ENCODE results near the gene FNIP2. TPM values are rescaled to one million over a fixed set of nuclear protein-coding genes. Genes with fewer than 3 reads are reported as not detected.

The FNIP2 gene
- total RNA-seq, 1 donor from 2014 or later: 36.5 TPM

DNA sequence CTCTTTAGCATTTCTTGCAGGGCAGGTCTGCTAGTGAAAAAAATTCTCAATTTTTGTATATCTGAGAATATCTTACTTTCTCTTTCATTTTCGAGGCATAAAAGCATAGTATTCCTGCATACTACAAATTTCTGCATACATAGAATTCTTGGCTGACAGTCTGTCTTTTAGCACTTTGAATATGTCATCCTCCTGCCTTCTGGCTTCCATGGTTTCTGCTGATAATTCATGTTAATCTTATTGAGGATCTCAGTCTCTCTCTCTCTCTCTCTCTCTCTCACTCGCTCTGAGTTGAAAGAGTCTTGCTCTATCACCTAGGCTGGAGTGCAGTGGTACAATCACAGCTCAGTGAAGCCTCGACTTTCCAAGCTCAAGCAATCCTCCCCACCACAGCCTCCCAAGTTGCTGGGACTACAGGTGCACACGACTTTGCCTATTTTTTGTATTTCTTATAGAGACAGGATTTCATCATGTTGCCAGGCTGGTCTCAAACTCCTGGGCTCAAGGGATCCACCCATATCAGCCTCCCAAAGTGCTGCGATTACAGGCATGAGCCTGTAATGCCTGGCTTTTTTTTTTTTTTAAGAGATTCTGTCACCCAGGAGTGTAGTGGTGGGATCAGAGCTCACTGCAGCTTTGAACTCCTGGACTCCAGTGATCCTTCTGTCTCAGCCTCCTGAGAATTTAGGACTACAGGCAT, 161.3 kb downstream of the FNIP2 start:
- H3K27ac Mint-ChIP-seq: no peak overlapping the region
- H3K27me3 Mint-ChIP-seq: no peaks in the 10 kb centered on the region
- no peaks in the 10 kb centered on the region for H3K36me3 Mint-ChIP-seq
- no peak overlapping the region for H3K4me3 Mint-ChIP-seq
- TF ChIP-seq, protein P1, sequence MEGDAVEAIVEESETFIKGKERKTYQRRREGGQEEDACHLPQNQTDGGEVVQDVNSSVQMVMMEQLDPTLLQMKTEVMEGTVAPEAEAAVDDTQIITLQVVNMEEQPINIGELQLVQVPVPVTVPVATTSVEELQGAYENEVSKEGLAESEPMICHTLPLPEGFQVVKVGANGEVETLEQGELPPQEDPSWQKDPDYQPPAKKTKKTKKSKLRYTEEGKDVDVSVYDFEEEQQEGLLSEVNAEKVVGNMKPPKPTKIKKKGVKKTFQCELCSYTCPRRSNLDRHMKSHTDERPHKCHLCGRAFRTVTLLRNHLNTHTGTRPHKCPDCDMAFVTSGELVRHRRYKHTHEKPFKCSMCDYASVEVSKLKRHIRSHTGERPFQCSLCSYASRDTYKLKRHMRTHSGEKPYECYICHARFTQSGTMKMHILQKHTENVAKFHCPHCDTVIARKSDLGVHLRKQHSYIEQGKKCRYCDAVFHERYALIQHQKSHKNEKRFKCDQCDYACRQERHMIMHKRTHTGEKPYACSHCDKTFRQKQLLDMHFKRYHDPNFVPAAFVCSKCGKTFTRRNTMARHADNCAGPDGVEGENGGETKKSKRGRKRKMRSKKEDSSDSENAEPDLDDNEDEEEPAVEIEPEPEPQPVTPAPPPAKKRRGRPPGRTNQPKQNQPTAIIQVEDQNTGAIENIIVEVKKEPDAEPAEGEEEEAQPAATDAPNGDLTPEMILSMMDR (conservative IDR thresholded peaks at IDR 0.05): no peak
- no peaks in the 10 kb centered on the region for H3K4me1 Mint-ChIP-seq (ENCODE audit: unreplicated experiment)
- no peaks in the 10 kb centered on the region for H3K9me3 Mint-ChIP-seq
- no peak for DNase-seq (ENCODE audit: extremely low spot score, unreplicated experiment)

DNA sequence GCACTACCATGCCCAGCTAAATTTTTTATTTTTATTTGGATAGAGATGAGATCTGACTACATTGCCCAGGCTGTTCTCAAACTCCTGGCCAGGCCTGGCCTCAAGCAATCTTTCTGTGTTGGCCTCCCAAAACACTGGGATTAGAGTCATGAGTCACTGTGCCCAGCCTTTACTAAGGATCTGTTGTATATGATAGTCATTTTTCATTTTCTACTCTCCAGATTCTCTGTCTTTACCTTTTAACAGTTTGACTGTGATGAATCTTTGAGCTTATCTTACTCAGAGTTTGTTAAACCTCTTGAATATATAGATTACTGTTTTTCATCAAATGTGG, 161.8 kb downstream of the FNIP2 start:
- Mint-ChIP-seq H3K36me3 (no peaks in the 10 kb centered on the region), H3K9me3 (no peaks in the 10 kb centered on the region), H3K4me1 (ENCODE audit: unreplicated experiment) (no peaks in the 10 kb centered on the region), H3K4me3 (no peak overlapping the region), H3K27me3 (no peaks in the 10 kb centered on the region), H3K27ac (no peak overlapping the region)
- DNase-seq (ENCODE audit: extremely low spot score, unreplicated experiment): no peak
- TF ChIP-seq, protein P1 (conservative IDR thresholded peaks at IDR 0.05): no peak

DNA sequence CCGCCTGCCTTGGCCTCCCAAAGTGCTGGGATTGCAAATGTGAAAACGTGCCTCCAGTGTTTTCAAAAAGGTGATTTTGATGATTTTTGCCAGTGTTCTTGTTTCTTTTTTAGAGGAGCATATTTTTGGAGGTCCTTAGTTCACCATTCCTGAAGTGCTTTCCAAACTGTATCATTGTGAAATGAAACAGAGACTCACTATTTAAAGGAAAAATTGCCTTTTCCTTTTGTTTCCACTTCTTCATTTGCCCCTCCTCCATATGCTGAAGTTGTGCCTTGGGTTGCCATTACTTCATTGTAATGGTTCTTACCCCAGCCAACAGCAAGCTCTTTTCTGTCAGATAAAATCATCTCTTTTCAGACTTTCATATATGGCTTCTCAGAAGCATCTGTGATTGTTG, 164.4 kb downstream of the FNIP2 start:
- no peak overlapping the region for H3K27ac Mint-ChIP-seq
- H3K27me3 Mint-ChIP-seq: peaks cover 3% of the 10 kb centered on the region
- no peaks in the 10 kb centered on the region for H3K9me3 Mint-ChIP-seq
- no peaks in the 10 kb centered on the region for H3K4me1 Mint-ChIP-seq (ENCODE audit: unreplicated experiment)
- H3K36me3 Mint-ChIP-seq: no peaks in the 10 kb centered on the region
- TF ChIP-seq, protein P1 (conservative IDR thresholded peaks at IDR 0.05): no peak
- DNase-seq (ENCODE audit: extremely low spot score, unreplicated experiment): no peak
- H3K4me3 Mint-ChIP-seq: no peak overlapping the region

DNA sequence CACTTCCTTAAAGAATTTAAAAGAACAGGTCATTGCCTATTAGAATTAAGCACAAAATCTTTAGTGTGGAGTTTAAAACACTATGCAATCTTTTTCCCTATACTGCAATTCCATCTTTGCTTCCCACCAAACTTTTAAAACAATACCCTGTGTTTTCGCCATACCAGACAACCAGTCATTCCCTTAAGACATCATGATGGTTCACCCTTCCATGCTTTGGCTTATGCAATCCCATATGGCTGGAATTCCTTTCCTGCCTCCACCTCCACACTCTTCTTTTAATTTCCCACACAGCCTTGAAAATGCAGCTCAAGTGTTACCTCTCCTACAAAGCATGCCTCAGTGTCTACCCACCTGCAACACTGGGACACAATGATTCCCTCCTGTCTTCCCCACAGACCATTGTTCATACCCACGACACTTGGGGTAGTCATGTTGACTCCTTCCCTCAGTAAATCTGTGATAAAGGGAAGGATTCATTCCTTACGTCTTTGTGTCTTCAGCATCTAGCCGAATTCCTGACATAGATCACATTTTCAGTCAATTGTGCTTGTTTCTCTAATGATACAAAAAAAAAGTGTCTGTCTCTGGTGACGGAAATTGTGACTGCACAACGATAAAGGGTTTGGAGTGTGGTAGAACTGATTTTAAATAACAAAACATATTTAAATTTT, 166.3 kb downstream of the FNIP2 start:
- no peak overlapping the region for H3K27ac Mint-ChIP-seq
- no peaks in the 10 kb centered on the region for H3K4me1 Mint-ChIP-seq (ENCODE audit: unreplicated experiment)
- DNase-seq (ENCODE audit: extremely low spot score, unreplicated experiment): no peak
- H3K36me3 Mint-ChIP-seq: no peaks in the 10 kb centered on the region
- H3K27me3 Mint-ChIP-seq: peaks cover 3% of the 10 kb centered on the region
- no peaks in the 10 kb centered on the region for H3K9me3 Mint-ChIP-seq
- TF ChIP-seq, protein P1 (conservative IDR thresholded peaks at IDR 0.05): no peak
- H3K4me3 Mint-ChIP-seq: no peak overlapping the region

DNA sequence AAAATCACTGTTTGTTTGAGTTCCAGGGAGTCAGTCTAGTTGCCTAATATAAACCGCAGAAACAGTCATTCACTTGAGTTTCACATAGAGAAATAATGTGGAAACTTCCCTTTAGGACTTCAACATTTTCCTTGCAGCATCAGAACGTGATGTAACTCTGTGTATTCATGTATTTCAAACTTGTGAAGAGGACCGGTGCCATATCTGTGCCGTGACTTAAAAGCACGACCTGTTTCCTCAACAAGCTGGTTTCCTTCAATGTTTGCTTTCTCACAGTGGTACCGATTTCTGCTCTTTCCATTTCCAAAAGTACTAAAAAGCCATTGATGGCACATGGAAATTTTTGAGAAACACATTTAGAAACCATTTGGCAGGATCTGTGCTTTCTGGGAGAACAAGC, 167.4 kb downstream of the FNIP2 start:
- TF ChIP-seq, protein P1 (conservative IDR thresholded peaks at IDR 0.05): no peak
- Mint-ChIP-seq H3K4me3 (no peak overlapping the region), H3K36me3 (no peaks in the 10 kb centered on the region), H3K27ac (no peak overlapping the region), H3K9me3 (no peaks in the 10 kb centered on the region), H3K4me1 (ENCODE audit: unreplicated experiment) (no peaks in the 10 kb centered on the region), H3K27me3 (peaks cover 3% of the 10 kb centered on the region)
- no peak for DNase-seq (ENCODE audit: extremely low spot score, unreplicated experiment)

All from type B pancreatic cell (in vitro differentiated cells).